OCI-LY3 (cell line): ENCODE results near the gene CNNM1.

Experiments used
- H2AFZ ChIP-seq: fragments of 200-600, 300-600 bp; shearing (Covaris generic); 2 replicates; pipeline ENCODE4 v1.6.0; 2014; ENCODE audit warnings: antibody characterized with exemption, low read depth, low read length
- H3K27ac ChIP-seq: fragments of 200-600, 300-600 bp; sonication (generic); 2 replicates; pipeline ENCODE4 v1.5.1; 2014; ENCODE audit warnings: mild to moderate bottlenecking, low read length, moderate library complexity, mixed read lengths
- H3K27me3 ChIP-seq: fragments of 200-600, 300-600 bp; sonication (generic); 2 replicates; pipeline ENCODE4 v1.6.1; 2014; ENCODE audit warnings: low read depth, low read length, mixed read lengths
- H3K36me3 ChIP-seq: fragments of 200-600, 300-600 bp; sonication (generic); replicated peaks from 2 replicates; pipeline ENCODE3; 2014; ENCODE audit warnings: low read depth, low read length, mixed read lengths
- H3K4me1 ChIP-seq: fragments of 300-600, 200-600 bp; sonication (generic); 2 replicates; pipeline ENCODE4 v1.6.1; 2014; ENCODE audit warnings: low read length, mixed read lengths
- H3K4me2 ChIP-seq: fragments of 200-600, 300-600 bp; sonication (generic); 2 replicates; pipeline ENCODE4 v1.6.1; 2014; ENCODE audit warnings: low read length, mixed read lengths
- H3K4me3 ChIP-seq: fragments of 300-600, 200-600 bp; sonication (generic); 2 replicates; pipeline ENCODE4 v1.5.1; 2014; ENCODE audit warnings: antibody characterized with exemption, mild to moderate bottlenecking, low read length, moderate library complexity
- H3K79me2 ChIP-seq: fragments of 300-600, 200-600 bp; shearing (Covaris generic); 2 replicates; pipeline ENCODE4 v1.6.1; 2014; ENCODE audit warnings: mild to moderate bottlenecking, low read length, mixed read lengths
- H3K9ac ChIP-seq: fragments of 300-600, 200-600 bp; shearing (Covaris generic); 2 replicates; pipeline ENCODE4 v1.6.0; 2014; ENCODE audit warnings: mild to moderate bottlenecking, low read length, moderate library complexity
- H3K9me3 ChIP-seq: fragments of 200-600, 300-600 bp; shearing (Covaris generic); 2 replicates; pipeline ENCODE4 v1.6.1; 2014; ENCODE audit warnings: low read length, mixed read lengths; ENCODE audit not compliant: insufficient read depth
- H4K20me1 ChIP-seq: fragments of 200-600, 300-600 bp; sonication (generic); 2 replicates; pipeline ENCODE4 v1.6.1; 2016; ENCODE audit warnings: low read length, mixed read lengths; ENCODE audit not compliant: insufficient read depth
- CTCF ChIP-seq: fragments of 200-600, 300-600 bp; sonication (generic); IDR thresholded peaks from 2 replicates; pipeline ENCODE4 v1.5.1; 2014; ENCODE audit warnings: antibody characterized with exemption, low read length, low read depth
- EZH2phosphoT487 ChIP-seq: fragments of 200-600 bp; shearing (Covaris generic); IDR thresholded peaks from 2 replicates; pipeline ENCODE4 v1.6.1; 2018; ENCODE audit warnings: antibody characterized with exemption, mixed run types, low read depth

The CNNM1 gene

GRCh38 chr10:99343262-99343661 is 14.1 kb downstream of the CNNM1 start:
- TF ChIP-seq EZH2phosphoT487 = no peak
- no peak for TF ChIP-seq CTCF
- Histone ChIP-seq H3K4me2 (no peak overlapping the region), H3K9me3 (no peaks in the 10 kb centered on the region), H3K4me1 (no peaks in the 10 kb centered on the region), H3K9ac (no peak overlapping the region), H3K27ac (no peak overlapping the region), H4K20me1 (no peaks in the 10 kb centered on the region), H3K79me2 (no peaks in the 10 kb centered on the region), H3K4me3 (no peak overlapping the region), H3K27me3 (peaks cover 8% of the 10 kb centered on the region; the same call in 1 of the 2 replicates), H2AFZ (no peak overlapping the region), H3K36me3 (no peaks in the 10 kb centered on the region)

- no peak overlapping the region for H3K27ac ChIP-seq
- TF ChIP-seq CTCF (no peak), EZH2phosphoT487 (no peak)
These were observed 15.6 kb downstream of the CNNM1 start for GRCh38 chr10:99344715-99345114.

GRCh38 chr10:99345350-99345749 is 16.2 kb downstream of the CNNM1 start:
- Histone ChIP-seq H4K20me1 (no peaks in the 10 kb centered on the region), H2AFZ (no peak overlapping the region), H3K27me3 (peaks cover 8% of the 10 kb centered on the region; the same call in 1 of the 2 replicates), H3K9ac (no peak overlapping the region), H3K27ac (no peak overlapping the region), H3K4me3 (no peak overlapping the region), H3K4me2 (no peak overlapping the region), H3K79me2 (no peaks in the 10 kb centered on the region), H3K36me3 (no peaks in the 10 kb centered on the region), H3K4me1 (no peaks in the 10 kb centered on the region), H3K9me3 (no peaks in the 10 kb centered on the region)
- no peak for TF ChIP-seq CTCF
- no peak for TF ChIP-seq EZH2phosphoT487

More at GRCh38 chr10:99344715-99345114, 15.6 kb downstream of the CNNM1 start:
- peaks cover 8% of the 10 kb centered on the region; the same call in 1 of the 2 replicates for H3K27me3 ChIP-seq
- H3K9me3 ChIP-seq = no peaks in the 10 kb centered on the region
- no peak overlapping the region for H3K4me2 ChIP-seq
- no peaks in the 10 kb centered on the region for H3K4me1 ChIP-seq
- no peak overlapping the region for H2AFZ ChIP-seq
- no peak overlapping the region for H3K9ac ChIP-seq
- no peaks in the 10 kb centered on the region for H3K36me3 ChIP-seq
- H3K4me3 ChIP-seq = no peak overlapping the region
- no peaks in the 10 kb centered on the region for H3K79me2 ChIP-seq
- no peaks in the 10 kb centered on the region for H4K20me1 ChIP-seq

GRCh38 chr10:99346247-99346646 is 17.1 kb downstream of the CNNM1 start:
- no peak overlapping the region for H3K9ac ChIP-seq
- TF ChIP-seq CTCF = no peak
- TF ChIP-seq EZH2phosphoT487 = no peak
- no peak overlapping the region for H3K27ac ChIP-seq

More at GRCh38 chr10:99346247-99346646, 17.1 kb downstream of the CNNM1 start:
- H3K4me3 ChIP-seq = no peak overlapping the region
- no peaks in the 10 kb centered on the region for H3K36me3 ChIP-seq
- no peaks in the 10 kb centered on the region for H4K20me1 ChIP-seq
- H3K9me3 ChIP-seq = no peaks in the 10 kb centered on the region
- no peaks in the 10 kb centered on the region for H3K79me2 ChIP-seq
- peaks cover 12% of the 10 kb centered on the region; the same call in 1 of the 2 replicates for H3K27me3 ChIP-seq
- no peak overlapping the region for H3K4me2 ChIP-seq
- H2AFZ ChIP-seq = no peak overlapping the region
- H3K4me1 ChIP-seq = no peaks in the 10 kb centered on the region
